ENCODE measurements around the gene CCR3.

Gene CCR3

DNA sequence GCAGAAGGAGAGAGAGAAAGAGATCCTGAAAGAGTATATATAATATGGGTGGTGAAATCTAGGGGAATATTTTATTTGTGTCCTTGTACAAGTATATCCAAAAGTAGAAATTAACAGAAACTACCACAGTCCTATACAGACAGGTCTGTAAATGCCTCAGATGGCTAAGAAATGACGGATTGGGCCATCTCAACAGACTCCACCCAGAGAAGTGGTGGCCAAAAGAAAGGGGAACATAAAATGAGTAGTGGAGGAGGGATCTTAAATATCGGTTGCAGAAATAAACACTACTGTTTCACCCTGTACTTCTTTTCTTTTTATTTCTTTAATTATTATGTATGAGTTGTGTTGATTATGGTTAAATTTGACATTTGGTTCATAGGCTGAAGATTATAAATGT, 47.7 kb downstream of the CCR3 start:
- in situ Hi-C loops (cut with MboI; ENCODE audit: low pct_unique_long_range_greater_than_20kb, low sequenced_read_pairs, unreplicated experiment), result no loop called here
- DNase-seq (ENCODE audit: low spot score), result no peak
- TF ChIP-seq, protein P1, sequence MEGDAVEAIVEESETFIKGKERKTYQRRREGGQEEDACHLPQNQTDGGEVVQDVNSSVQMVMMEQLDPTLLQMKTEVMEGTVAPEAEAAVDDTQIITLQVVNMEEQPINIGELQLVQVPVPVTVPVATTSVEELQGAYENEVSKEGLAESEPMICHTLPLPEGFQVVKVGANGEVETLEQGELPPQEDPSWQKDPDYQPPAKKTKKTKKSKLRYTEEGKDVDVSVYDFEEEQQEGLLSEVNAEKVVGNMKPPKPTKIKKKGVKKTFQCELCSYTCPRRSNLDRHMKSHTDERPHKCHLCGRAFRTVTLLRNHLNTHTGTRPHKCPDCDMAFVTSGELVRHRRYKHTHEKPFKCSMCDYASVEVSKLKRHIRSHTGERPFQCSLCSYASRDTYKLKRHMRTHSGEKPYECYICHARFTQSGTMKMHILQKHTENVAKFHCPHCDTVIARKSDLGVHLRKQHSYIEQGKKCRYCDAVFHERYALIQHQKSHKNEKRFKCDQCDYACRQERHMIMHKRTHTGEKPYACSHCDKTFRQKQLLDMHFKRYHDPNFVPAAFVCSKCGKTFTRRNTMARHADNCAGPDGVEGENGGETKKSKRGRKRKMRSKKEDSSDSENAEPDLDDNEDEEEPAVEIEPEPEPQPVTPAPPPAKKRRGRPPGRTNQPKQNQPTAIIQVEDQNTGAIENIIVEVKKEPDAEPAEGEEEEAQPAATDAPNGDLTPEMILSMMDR (IDR thresholded peaks at IDR 0.05; ENCODE audit: extremely low read depth, insufficient read depth, missing control alignments), result no peak

DNA sequence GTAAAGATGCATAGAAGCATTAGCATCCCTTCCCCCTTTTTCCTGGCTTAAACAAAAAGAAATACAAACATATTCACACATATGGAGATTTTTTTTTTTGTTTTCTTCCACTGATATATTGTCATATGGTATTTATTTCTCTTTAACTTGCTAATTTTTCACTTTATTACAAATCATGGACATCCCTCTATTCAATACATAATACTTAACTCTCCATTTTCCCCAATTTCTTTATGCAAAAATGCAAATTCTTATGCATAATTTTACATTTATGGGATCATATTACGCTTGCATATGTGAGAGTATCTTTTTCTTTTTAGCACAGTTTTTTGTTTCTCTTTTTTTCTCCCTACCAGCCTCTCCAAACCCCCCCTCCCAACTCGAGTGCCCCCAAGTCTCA, 48.8 kb downstream of the CCR3 start:
- in situ Hi-C loops (cut with MboI; ENCODE audit: low pct_unique_long_range_greater_than_20kb, low sequenced_read_pairs, unreplicated experiment), result no loop called here
- TF ChIP-seq, protein P1 (IDR thresholded peaks at IDR 0.05; ENCODE audit: extremely low read depth, insufficient read depth, missing control alignments), result no peak

DNA sequence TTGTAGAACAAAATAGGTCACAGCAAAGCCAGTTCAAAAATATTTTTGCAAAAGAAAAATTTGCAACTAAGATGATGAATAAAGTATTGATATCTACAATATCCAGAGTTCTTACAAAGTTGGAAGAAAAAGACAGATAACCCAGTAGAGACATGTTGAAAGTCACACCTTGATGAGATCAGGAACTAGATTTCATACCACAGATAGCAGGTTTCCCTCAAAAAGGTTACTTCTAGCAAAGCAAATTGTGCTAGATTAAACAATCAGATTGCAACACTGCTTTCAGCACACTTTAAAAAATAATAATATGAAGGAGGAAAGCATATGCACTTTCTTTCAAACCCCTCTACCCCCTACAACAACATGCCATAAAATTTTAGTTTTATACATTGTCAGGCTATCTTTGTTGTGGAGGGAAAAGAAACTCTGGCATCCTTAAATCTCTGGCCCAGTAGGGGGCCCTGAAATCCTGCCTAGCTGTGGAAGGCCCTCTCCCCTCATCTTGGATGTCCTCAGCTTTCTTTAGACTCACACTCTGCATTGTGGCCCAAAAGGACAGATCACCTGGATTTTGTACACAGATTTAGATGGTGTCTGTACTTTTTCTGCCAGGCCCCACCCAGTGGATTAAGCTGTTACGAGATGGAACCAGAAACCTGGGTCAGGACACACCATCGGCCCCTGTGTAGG, 50.9 kb downstream of the CCR3 start:
- in situ Hi-C loops (cut with MboI; ENCODE audit: low pct_unique_long_range_greater_than_20kb, low sequenced_read_pairs, unreplicated experiment), result no loop called here
- TF ChIP-seq, protein P1 (IDR thresholded peaks at IDR 0.05; ENCODE audit: extremely low read depth, insufficient read depth, missing control alignments), result peak; percentile 18
- peak; percentile 17 for DNase-seq (ENCODE audit: low spot score)

More for the DNA sequence above, 48.8 kb downstream of the CCR3 start:
- DNase-seq (ENCODE audit: low spot score), result no peak

DNA sequence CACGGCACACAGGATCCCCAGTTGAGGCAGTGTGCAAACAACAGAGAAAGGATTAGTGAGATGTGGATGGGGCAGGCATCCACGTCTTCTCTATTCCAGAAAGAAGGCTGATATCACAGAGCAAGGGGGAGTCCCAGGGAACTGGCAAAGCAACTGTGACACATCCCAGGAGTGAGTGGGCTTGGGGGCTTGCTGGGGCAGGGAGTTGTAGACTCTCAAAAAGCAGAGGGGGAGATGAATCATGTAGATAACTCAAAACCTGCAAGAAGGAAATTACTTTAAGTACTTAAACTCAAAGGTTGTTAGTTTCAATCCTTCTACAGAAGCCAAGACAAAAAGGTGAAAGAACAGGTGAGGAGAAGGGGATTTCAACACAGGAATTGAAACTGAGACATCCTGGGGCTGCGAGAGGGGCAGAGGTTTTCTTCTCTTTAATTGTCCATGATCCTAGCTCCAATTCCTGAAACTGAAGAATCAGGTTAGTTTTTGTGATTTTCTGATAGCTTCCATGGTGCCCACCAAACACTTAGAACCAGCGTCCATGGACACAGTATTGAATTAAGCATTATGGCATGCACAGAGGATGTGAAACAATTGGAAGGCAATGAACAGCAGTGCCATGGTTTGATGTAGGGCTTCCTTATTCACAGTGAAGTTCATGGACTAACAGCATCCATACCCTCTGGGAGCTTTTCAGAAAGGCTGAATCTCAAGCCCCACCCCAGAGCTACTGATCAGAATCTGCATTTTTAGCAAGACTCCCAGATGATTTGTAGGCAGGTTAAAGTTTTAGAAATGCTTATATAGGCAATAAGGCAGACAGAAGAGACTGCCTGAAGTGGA, 52.0 kb downstream of the CCR3 start:
- TF ChIP-seq, protein P1 (IDR thresholded peaks at IDR 0.05; ENCODE audit: extremely low read depth, insufficient read depth, missing control alignments), result no peak
- in situ Hi-C loops (cut with MboI; ENCODE audit: low pct_unique_long_range_greater_than_20kb, low sequenced_read_pairs, unreplicated experiment), result no loop called here
- peak; percentile 40 for DNase-seq (ENCODE audit: low spot score)

DNA sequence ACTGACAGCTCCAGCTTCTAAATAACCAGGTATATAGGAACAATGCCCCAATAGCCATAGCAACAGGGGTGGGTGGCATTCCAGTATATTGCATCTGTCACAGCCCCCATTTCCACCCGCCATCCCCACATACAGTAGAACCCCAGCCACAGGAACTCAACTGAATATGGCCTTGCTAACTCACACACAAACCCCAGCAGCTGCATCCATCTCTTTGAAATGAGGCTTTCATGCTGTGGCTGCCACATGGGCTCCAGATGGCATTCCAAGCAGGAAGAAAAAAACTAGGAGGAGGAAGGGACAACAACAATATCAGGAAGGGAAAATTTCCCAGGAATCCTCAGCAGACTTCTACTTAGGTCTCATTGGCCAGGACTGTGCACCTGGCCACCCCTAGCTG, 54.6 kb downstream of the CCR3 start:
- no peak for DNase-seq (ENCODE audit: low spot score)
- TF ChIP-seq, protein P1 (IDR thresholded peaks at IDR 0.05; ENCODE audit: extremely low read depth, insufficient read depth, missing control alignments), result no peak
- in situ Hi-C loops (cut with MboI; ENCODE audit: low pct_unique_long_range_greater_than_20kb, low sequenced_read_pairs, unreplicated experiment), result no loop called here

DNA sequence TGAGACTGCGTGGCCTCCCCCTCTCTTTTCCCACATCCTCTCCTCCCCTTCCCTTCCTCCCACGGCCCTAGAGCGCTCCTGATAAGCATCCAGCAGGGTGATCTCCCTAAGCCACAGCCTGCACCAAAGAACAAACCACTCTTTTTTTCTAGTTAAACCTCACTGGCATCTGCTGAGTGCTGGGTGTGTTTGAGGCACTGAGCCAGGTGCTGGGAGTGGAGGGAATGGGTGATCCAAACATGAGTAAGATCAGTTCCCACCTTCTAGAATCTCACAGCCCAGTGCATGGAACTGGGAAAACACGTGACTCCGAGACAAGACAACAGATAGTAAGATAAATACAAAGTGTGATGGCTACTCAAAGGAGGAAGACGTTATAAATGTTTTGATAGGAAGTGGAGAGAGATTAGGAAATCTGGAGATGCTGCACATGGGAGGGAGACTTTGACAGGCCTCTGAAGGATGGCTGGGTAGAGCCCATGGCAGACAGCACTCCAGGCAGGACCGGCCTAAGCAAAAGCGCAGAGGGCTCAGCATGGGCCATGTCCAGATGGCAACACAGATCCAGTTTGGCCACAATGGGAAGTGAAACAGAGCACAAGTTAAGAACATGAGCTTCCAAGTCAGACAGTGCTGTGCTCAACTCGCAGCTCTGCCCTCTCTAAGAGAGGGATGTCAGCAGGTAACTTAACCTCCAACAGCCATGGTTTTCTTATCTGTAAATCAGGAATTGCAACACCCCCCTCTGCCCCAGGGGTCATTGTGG, 55.6 kb downstream of the CCR3 start:
- DNase-seq (ENCODE audit: low spot score), result no peak

More for the DNA sequence above, 55.6 kb downstream of the CCR3 start:
- TF ChIP-seq, protein P1 (IDR thresholded peaks at IDR 0.05; ENCODE audit: extremely low read depth, insufficient read depth, missing control alignments), result no peak
- in situ Hi-C loops (cut with MboI; ENCODE audit: low pct_unique_long_range_greater_than_20kb, low sequenced_read_pairs, unreplicated experiment), result no loop called here

All from GM13977 (cell line).